NOMO-1 treated with dmso at 0.1 percent for 144 hours (cell line): Measurements from ENCODE around the gene USHBP1.
A peak's percentile ranks its signal among the peaks of the same experiment; 100 is the strongest.

Experiments used
- DNase-seq: peaks from one replicate; lab custom pipeline; 2025; ENCODE audit not compliant: unreplicated experiment; lab: John Stamatoyannopoulos, UW

Gene USHBP1

DNA sequence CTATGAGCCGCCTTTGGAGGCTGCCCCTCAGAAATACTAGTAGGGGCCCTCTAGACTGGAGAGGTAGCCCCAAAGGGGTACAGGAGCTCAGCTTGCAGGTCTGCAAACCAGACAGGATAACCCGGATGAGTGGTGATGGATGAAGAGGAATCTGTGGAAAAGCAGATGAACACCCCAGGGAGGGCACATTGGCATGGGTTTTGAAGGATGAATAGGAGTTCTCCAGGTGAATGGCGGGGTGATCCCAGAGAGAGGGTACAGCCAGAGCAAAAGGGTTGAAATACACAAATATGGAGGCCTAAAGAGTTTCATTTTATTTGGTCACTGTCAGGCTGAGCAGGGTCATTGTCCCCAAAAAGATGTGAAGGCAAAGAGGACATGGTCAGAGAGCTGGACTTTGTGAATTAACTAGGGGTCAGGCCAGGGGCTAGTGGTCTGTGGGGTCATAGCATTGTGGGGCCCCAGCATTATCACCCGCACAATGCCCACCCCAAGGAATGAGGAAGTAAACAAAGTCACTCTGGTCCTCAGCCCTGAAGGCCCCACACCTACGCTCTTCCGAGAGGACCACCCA, 23.6 kb downstream of the USHBP1 start:
- no peak for DNase-seq

DNA sequence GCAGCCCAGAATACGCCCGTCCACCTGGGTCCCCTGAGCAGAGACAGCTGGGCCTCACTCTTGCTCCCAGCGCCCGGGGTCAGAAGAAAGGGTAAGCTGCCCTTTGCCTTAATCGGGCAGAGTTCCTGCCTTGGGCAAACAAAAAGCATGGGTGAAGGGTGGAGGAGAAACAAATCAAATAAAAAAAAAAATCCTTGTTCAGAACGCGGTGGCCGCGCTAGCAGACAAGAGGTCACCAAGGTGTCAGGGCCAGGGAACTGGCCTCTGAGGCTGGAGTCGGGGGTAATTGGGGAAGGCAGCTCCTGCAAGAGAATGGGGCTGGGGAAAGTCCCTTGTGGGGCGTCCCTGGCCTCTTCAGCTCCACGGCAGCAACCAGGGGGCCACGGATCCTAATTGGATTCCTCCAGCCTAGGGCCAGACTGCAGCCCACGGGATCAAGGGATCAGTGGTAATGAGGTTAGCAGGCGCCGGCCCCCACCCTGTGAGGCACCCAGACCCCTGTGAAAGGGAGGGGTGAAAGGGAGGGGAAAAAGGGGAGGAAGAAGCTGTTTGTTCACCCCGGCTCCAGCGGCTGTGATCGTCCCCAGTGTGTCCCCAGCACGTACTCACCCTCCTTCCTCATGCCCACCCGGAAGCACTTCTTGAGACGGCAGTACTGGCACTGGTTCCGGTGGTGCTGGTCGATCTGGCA, 24.3 kb downstream of the USHBP1 start:
- no peak for DNase-seq

DNA sequence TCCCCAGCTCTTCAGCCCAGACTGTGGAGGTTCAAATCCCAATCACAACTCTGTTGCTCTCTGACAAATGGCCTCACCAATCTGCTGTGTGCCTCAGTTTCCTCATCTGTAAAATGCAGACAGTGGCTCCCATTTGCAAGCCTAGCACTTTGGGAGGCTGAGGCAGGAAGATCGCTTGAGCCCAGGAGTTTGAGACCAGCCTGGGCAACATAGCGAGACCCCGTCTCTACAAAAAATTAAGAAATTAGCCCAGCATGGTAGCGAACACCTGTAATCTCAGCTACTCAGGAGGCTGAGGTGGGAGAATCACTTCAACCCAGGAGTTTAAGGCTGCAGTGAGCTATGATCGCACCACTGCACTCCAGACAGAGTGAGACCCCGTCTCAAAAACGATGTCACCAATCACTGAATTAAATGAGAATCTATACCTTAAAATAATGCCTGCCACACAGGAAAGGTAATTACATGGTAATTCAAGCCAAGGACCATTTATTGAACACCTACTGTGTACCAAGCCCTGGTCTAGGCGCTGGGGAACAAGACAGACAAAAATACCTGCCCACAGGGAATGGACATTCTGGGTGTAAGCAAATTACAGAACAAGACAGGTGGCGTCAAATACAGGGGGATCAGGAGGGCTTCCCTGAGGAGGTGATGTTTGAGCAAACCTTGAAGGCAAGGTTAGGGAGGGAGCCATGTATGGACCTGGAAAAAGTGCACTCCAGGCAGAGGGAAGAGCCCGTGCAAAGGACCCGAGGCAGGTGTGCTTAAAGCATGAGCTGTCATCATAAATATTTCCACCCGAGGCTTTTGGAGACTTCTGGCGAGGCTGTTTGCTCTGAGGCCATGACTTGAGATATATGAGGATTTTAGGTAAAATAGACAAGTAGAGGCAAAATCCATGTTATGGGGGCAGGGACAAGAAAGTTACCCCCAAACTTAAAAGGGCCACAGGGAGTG, 26.5 kb downstream of the USHBP1 start:
- DNase-seq, result no peak

DNA sequence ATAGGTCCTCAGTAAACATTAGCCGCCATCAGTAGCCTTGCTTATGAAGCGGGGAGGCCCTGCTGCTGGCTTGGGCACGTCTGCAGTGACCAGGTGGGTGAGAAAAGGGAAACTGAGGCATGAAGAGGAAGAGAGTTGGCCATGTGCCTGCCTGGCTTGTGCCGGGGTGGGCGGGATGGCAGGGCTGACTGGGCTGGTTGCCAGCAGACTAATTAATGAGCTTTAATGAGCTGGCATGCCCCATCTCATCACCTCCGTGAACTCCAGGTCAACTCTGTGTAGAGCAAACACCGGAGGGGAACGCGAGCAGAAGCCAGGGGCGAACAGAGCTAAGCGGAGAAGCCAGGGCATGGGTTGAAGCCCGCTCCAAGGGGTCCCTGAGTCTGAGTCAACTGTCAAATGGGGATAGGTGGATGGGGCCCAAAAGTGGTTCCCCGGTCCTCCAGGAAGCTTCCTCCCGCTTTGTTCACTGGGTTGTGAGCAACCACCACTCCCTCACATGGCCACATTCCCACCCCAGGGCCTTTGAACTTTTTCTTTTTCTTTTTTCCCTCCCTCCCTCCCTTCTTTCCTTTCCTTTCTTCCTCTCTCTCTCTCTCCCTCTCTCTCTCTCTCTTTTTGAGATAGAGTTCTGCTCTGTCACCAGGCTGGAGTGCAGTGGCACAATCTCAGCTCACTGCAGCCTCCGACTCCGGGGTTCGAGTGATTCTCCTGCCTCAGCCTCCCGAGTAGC, 27.6 kb downstream of the USHBP1 start:
- DNase-seq, result no peak

DNA sequence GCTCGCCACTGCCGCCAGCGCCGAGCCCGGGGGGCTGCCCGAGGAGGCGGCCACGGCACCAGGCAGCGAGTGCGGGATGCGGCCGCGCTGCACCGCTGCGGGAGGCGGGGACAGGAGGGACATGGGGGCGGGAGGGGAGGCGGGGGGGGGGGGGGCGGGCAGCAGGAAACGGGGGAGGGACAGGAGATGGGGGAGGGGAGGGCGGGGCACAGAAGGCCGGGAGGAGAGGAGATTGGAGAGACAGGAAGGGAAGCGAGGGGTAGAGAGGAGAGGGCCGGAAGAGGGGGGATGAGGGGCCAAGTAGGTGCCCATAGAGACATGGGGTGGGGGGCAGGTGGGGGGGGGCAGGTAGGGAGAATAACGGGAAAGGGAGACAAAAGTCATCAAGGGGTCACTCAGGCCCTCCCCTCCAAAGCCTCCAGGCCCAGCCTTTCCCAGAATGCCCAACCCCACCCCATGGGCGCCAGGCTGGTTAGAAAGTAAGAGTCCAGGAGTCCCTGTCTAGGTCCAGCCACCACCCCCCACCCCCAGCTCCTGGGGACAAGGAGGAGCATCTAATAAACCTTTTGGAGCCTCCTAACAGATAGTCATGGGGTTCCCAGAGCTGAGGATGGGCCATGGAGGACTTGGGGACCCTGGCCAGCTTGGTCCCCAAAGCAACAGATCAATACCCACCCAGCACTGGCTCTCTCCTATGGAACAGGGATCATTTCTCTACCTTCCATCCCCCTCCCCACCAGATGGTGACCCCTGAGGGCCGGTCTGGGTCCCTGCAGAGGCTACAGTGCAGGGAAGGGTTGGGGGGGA, 28.4 kb downstream of the USHBP1 start:
- DNase-seq, result no peak

DNA sequence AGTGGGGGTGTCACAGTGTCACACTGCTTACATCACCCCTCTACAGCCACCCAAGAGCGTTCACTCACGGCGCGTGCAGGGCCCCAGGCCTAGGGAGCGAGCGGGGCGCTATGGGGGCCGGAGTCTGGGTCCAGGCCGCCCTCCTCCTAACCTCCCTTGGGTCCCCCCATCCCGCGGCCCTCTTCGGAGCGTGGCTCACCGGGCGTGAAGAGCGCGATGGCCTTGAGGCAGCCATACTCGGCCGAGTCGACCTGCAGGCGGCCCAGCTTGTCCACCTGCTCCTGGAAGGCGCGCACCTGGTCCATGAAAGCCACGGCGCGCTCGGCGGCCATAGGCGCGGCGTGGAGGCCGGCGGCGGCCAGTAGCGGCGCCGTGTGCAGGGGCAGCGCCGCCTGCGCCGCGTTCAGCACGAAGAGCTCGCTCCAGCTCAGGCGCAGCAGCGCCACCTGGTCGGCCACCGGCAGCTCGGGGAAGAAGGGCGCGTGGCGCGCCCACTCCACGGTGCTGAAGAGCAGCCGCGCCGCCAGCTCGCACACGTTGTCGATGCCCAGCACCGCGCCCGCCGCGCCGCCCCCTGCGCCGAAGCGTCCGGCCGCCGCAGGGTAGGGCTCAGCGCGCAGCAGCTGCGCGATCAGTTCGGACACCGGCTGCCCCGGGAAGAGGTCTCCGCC, 29.1 kb downstream of the USHBP1 start:
- DNase-seq, result no peak

DNA sequence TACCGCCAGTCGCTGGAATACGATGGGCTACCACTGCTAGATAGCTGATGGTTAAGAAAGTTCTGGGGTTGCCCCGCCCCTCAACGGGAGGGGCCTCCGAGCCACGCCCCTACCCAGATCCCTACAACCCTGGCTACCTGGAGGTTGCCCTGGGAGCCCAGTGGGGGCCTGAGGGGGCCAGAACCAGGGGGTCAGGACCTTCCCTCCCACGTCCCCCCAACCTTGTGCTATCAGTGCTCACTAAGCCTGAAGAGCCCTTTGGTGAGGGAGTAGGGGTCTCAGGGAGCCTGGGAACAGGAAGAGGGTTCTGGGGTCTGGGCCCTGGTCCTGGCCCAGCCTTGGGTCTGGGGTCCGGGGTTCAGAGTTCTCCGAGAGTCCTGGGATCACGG, 29.6 kb downstream of the USHBP1 start:
- no peak for DNase-seq

DNA sequence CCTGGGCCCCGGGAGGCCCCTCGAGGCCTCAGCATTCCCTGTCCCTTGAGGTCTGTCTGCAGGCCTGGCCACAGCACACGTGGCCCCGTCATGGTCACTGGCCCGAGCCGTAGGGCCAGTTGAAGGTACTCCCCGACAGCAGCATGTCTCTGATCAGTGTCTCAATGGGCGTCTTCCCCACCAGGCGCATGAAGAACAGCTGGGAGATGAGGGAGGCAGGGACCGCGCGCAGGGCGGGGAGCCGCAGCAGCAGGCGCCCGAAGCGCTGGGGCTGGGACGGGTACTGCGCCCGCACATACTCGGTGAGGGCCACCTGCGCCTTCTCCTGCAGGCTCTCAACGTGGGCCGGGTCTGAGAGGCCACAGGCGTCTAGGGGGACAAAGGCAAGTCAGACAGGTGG, 32.3 kb downstream of the USHBP1 start:
- no peak for DNase-seq

DNA sequence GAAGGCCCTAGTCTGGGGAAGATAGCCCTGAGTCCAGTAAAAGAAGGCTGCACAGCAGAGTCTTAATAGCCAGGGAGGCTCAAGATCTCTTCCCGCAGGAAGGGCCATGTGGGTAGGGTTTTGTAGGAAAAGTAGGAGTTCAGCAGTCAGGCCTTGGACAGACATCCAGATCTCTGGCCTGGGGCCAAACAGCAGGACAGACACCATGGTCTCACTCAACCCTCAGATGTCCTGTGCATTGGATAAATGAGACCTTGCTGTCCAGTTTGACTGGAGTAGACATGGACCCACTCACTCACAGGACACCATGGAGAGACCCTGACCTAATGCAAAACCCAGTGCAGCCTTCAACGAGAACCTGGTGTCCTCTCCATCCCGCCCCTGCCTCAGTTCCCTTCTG, 34.7 kb downstream of the USHBP1 start:
- DNase-seq, result no peak

DNA sequence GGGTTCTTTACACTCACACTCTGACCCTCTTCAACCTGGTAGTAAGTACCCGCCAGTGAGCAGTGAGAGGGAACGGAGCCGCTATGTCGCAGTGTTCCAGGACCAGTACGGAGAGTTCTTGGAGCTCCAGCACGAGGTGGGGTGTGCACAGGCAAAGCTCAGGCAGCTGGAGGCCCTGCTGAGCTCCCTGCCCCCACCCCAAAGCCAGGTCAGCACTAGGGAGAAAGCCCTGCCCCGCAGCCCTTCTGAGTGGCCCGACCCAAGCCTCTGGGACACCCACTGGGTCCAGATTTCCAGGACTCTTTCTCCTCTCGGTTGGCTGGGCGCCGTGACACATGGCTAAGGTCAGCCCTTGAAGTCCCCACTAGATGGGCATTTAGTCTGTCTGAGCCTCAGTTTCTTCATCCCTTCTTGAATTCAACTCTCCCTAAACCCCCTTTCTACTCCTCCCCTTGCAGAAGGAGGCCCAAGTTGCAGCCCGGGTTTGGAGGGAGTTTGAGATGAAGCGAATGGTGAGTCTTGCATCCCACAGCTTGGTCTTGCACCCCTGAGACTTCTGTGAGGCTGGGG, 36.7 kb downstream of the USHBP1 start:
- no peak for DNase-seq

DNA sequence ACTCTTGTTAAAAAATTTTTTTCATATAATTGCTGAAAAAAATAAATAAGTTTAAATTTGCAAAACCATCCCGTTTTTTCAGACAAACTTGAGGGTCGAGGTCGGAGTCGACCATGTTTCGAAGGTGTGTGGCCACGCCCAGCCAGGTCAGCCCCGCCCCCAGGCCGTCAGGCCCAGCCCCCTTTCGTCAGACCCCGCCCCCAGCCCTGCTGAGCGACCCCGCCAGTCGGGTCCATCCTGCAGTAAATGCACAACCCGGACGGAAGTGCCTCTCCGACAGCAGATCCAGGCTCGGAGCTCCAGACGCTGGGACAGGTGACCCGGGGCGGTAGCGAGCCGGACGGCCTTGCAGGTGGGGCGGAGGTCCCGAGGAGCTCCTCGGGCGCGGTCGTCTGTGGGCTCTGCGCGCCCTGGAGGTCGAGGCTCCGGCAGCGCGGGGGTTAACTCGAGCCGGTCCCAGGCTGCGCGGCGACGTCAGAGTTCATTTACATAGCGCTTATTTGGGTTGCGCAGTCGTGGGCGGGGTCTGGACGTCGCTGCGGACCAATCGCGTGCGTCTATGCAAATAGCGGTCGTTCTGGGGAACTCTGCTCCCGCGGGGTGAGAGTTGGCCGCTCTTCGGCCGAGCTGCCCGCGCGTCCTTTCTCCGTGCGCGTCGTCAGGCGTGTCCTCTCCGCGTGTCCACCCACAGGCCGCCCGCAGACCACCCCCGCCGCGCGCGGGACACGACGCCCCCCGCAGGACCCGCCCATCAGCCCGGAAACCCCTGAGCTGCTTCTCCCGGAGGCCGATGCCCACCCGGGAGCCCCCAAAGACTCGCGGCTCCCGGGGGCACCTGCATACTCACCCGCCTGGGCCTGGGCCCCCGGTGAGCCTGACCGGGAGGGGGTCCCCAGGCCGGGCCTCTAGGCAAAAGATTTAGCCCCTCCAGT, 38.3 kb downstream of the USHBP1 start, which contains the start of gene OCEL1:
Gene OCEL1, plus strand, starts transcription at position 225 of the 932 bp plus-strand sequence. Its CDS starts 22 bp downstream, at position 247.
- DNase-seq, result peak; percentile 98

DNA sequence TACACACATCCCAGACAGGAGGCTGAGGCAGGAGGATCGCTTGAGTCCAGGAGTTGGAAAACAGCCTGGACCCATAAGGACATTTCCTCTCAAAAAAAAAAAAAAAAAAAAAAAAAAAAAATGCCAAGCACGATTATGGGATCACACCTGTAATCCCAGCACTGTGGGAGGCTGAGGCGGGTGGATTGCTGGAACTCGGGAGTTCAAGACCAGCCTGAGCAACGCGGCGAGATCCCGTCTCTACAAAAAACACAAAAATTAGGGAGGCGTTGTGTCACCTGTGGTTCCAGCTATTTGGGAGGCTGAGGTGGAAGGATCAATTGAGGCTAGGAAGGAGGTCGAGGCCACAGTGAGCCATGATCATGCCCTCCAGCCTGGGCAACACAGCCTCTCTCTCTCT, 39.5 kb downstream of the USHBP1 start:
- no peak for DNase-seq

DNA sequence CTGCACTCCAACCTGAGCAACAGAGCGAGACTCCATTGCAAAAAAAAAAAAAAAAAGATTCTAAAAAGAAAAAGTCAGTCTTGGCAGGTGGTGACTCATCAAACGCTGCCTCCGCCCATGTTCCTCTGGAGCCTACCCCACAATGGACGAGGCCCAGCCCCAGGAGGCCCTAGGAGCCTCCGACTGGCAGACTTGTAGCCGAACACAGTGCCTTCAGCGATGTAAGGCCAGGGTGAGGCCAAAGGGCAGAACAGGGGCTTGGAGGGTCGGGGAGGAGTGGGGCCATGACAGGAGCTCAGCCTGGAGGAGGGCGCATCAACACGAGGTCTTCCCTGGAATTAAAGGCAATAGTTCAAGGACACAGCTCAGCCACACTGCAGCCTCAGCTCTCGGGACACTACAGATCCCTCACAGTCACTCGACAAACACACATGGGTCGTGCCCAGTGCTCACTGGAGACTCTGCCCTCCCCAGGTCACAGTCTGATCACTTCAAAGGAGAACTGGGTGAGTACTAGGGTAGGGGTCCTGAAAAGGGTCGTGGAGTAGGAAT, 44.3 kb downstream of the USHBP1 start:
- DNase-seq, result peak; percentile 53

DNA sequence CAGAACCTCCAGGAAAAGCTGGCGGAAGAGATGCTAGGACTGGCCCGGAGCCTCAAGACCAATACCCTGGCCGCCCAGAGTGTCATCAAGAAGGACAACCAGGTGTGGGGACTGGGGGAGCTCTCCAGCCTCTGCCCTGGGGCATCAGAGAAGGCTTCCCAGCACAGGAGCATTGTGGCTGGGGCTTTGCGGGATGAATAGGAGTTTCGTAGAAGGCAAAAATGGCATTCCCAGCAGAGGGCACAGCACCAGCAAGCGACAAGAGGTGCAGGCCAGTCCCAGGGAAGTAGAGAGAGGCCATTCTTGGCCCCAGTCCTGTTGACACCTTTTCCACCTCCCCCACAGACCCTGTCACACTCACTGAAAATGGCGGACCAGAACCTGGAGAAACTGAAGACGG, 45.3 kb downstream of the USHBP1 start:
- DNase-seq, result no peak

DNA sequence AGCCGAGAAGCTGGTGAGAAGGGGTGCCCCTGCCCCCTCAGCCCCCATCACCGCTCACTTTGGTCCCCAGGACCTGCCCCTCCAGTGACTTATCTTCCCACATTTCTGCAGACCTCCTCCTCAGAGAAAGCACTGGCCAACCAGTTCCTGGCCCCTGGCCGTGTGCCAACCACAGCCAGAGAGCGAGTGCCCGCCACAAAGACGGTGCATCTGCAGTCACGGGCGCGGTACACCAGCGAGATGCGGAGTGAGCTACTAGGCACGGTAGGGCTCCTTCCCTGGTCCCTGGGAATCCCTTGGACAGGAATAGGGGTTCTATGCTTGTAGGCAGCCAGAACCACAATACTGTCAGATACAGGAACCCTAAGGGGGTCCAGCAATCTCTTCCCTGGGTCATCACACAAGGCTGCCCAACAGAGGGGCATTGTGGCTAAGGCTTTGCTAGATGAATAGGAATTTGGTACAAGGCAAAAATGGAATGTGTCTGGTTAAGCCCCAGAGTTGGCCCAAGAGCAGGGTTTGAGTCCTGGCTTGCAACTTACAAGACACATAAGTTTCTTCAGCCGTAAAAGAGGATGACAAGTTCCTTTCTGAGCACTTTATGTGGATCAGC, 48.4 kb downstream of the USHBP1 start:
- no peak for DNase-seq

DNA sequence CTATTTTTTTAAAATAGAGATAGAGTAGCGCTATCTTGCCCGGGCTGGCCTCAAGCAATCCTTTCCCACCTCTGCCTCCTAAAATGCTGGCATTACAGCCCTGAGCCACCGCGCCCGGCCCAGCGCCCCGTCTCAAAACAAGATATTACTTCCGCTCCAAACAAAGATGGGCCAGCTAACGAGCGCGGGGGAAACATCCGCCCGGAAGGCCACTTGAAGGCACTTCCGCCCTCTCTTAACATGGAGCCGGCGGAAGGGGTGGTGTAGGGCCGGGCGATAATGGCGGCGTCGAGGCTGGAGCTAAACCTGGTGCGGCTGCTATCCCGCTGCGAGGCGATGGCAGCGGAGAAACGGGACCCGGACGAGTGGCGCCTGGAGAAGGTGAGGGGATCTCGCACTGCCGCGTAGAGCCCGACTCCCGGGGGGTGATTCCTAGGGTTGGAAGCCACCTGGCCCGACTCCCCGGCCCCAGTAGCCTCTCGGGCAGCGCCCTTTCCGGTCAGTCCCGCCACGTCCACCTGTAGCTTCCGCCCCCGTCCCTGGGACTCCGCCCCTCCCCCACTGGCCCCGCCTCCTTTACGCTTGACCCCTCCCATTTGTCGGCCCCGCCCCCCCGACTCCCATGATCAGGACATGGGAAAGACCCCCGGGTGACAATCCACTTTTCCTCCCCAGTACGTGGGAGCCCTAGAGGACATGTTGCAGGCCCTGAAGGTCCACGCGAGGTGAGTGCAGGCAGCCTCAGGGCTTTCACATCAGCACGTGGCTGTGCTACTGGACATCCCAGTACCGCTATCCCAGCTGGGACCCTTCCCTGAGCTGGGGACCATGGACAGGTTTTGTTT, 49.2 kb downstream of the USHBP1 start, which contains the start of gene USE1:
Gene USE1, plus strand, starts transcription at position 231 of the 845 bp plus-strand sequence. Its CDS starts 49 bp downstream, at position 280.
- DNase-seq, result peak; percentile 94
